ENCODE measurements around the gene TRHDE. TPM values are rescaled to one million over a fixed set of nuclear protein-coding genes. Genes with fewer than 3 reads are reported as not detected.

TRHDE gene
- total and polyA plus RNA-seq, 2 of the 13 experiments (the other 11 are each of a cell fraction or from before 2014, with no cell fraction given): not detected

DNA sequence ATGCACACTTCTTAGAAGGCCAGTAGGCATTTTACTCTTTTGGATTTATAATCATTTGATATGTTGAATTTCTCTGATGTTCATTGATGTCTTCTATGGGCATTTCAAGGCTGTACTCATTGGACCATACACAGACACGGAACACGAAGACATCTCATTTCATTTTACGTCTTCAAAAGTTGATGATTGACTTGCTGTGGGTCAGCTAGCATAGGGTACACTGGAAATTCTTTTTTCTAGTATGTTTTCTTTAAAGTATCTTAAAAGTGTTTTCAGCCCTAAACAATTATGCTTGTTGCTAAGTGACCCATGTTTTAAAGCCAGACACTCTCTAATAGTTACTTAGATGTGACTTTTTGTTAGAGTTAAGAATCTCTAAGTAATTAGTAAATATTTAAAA is 16.3 kb downstream of the TRHDE start:
- CTCF ChIA-PET (ENCODE audit: low intra/inter-chr PET ratio, low total read pairs): no interaction called here
- no peak overlapping the region for H3K27ac ChIP-seq (ENCODE audit: extremely low read length, insufficient read depth, low read length)
- no peaks in the 10 kb centered on the region for H3K27me3 ChIP-seq (ENCODE audit: control insufficient read depth in 1 of 2, insufficient read depth in 2 of 2, low read length in 2 of 2)
- no peak for TF ChIP-seq ZNF20 (CRISPR knock-in tag; IDR thresholded peaks at IDR 0.05)
- TF ChIP-seq HMGXB3 (CRISPR knock-in tag; IDR thresholded peaks at IDR 0.05; ENCODE audit: borderline replicate concordance): no peak
- TF ChIP-seq ZNF501 (CRISPR knock-in tag; IDR thresholded peaks at IDR 0.05): no peak
- TF ChIP-seq GFI1 (CRISPR knock-in tag; IDR thresholded peaks at IDR 0.05; ENCODE audit: borderline replicate concordance): no peak
- TF ChIP-seq NFE2 (CRISPR knock-in tag; IDR thresholded peaks at IDR 0.05): no peak
- TF ChIP-seq, protein P1, sequence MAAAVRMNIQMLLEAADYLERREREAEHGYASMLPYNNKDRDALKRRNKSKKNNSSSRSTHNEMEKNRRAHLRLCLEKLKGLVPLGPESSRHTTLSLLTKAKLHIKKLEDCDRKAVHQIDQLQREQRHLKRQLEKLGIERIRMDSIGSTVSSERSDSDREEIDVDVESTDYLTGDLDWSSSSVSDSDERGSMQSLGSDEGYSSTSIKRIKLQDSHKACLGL (CRISPR knock-in tag; IDR thresholded peaks at IDR 0.05): no peak
- TF ChIP-seq RCOR2 (CRISPR knock-in tag; IDR thresholded peaks at IDR 0.05): no peak
- TF ChIP-seq HIVEP1 (CRISPR knock-in tag; IDR thresholded peaks at IDR 0.05): no peak
- no peak for TF ChIP-seq CC2D1A (CRISPR knock-in tag; IDR thresholded peaks at IDR 0.05)
- no peak for TF ChIP-seq SPEN (CRISPR knock-in tag; IDR thresholded peaks at IDR 0.05; ENCODE audit: low read depth)
- TF ChIP-seq ZBTB37 (CRISPR knock-in tag; IDR thresholded peaks at IDR 0.05): no peak
- no TSS peak for BruUV-seq (replicated peaks)
- no peaks in the 10 kb centered on the region for H3K36me3 ChIP-seq (replicated peaks in 1 of 2; ENCODE audit: control insufficient read depth in 1 of 2, insufficient read depth in 2 of 2, low read length in 2 of 2)
- no peaks in the 10 kb centered on the region for H3K9me3 ChIP-seq (ENCODE audit: low read length)
- FAIRE-seq (no peak), DNase-seq (ENCODE audit: low spot score) (no peak), ATAC-seq (no peak)
- no peak overlapping the region for H2AFZ ChIP-seq (ENCODE audit: low read length)
- no peak overlapping the region for H3K4me2 ChIP-seq (ENCODE audit: low read depth, low read length)
- POLR2A ChIA-PET: no interaction called here
- 7% methylated on average over 3 of the region's 3 CpGs for WGBS (ENCODE audit: low lambda C conversion rate)
- intact Hi-C loops (cut with micrococcal nuclease; ENCODE audit: unreplicated experiment) (no loop called here), in situ Hi-C loops (cut with HindIII; ENCODE audit: extremely low pct_ligation_motif_present, low pct_unique_long_range_greater_than_20kb) (no loop called here)
- no peaks in the 10 kb centered on the region for H3K4me1 ChIP-seq (ENCODE audit: insufficient read depth, low read length)
- no peaks in the 10 kb centered on the region for H3K79me2 ChIP-seq (ENCODE audit: insufficient read depth, low read length)
- no peak overlapping the region for H3K9ac ChIP-seq (ENCODE audit: insufficient read depth, low read depth, low read length)
- no peak overlapping the region for H3K4me3 ChIP-seq (replicated peaks in 1 of 3; ENCODE audit: insufficient read depth in 1 of 3, low read depth in 2 of 3, low read length in 3 of 3)
- H4K20me1 ChIP-seq (ENCODE audit: insufficient read depth, low read length): no peaks in the 10 kb centered on the region
